Stimulated activated CD4-positive, alpha-beta T cell treated with anti-CD3 and anti-CD28 coated beads, Interleukin-12 subunit alpha, Interleukin-12 subunit beta, amount 100 ng/mL, for 48 hours (primary cell): ENCODE measurements around the gene PARL.

ENCODE experiments used
- DNase-seq, 3 donors: peaks; one replicate each; pipeline ENCODE4 v3.0.0-alpha.2; 2020; ENCODE audit warnings: low read depth in 2 of 3, low spot score in 1 of 3

The PARL gene

DNA sequence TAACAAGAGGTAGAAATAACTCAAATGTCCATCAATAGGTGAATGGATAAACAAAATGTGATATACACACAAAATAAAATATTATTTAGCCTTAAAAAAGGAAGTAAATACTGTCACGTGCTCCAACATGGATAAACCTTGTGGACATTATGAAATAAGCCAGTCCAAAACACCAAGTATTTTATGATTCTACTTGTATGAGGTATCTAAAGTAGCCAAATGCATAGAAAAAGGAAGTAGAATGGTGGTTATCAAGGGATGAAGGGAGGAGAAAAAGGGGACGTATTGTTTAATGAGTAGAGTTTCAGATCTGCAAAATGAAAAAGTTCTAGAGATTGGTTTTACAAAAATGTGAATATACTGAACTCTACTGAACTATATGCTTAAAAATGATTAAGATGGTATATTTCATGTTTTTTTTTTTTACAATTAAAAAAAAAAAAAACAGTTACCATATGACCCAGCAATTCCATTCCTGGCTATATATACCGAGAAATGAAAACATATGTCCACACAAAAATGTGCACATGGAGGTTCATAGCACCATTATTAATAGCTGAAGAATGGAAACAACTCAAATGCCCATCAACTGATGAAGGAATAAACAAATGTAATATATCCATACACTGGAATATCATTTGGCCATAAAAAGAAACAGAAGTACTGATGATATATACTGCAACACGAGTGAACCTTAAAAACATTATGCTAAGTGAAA, 30.2 kb downstream of the PARL start:
- no peak for DNase-seq

DNA sequence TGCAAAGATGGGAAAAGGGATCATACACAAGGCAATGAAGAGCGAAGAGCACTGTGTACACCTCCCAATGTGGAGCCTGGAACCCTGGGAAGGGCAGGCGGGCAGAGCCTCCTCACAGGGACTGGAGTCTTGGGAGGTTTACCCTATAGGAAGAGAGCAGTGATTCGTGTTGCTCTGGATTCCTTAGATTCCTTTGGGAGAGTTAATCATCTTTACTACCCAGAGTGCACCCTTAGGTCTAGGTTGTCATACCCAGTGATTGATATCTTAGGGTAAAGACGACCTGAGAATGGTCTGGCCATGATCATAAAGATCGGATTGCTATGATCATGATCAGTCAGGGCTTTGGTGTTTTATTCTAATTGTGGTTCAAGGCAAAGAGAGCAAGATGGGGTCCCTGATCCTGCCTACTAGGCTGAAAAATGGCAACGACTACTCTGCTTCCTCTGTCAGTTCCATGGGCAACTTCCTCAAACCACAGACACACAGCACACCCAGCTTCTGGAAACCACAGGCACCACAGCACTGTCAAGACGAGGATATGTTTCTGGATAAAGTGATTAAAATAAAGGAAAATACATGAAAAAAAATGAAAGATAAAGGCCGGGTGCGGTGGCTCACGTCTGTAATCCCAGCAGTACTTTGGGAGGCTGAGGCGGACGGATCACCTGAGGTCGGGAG, 38.9 kb downstream of the PARL start:
- no peak for DNase-seq

DNA sequence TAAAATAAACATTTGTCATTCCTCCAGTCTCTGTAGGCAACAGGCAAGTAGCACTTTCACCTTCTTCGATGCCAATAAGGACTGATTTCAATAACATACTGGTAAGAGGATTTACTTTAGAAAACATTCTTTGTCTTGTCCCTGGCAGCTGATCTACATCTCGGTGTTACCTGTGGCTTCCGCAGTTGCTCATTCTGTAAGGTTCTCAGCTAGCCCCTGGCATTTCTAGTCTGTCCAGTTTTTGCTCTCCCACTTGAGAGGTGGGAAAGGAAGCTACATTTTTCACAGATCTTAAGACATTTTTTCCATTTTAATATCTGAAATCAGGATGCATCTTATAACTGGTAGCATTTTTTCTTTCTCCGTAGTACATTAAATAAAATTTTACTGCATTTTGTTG, 39.6 kb downstream of the PARL start:
- no peak for DNase-seq

DNA sequence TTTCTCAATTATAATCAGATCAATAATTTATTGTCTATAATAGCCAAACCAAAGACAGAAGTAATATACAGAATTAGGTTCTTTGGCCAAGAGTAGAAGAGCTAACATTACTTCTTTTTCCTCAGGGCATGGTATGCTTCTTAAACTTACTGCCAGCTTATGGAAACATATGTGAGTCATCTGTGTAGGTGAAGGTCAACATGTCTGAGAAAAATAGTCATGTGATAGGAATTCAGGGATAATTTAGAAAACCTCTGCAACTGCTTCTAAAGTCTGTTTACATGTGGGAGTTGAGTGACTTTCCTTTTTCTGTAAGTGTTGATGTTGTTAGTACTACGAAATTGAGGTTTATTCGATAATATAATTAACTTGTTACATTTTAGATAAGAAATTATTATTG, 40.1 kb downstream of the PARL start:
- no peak for DNase-seq

DNA sequence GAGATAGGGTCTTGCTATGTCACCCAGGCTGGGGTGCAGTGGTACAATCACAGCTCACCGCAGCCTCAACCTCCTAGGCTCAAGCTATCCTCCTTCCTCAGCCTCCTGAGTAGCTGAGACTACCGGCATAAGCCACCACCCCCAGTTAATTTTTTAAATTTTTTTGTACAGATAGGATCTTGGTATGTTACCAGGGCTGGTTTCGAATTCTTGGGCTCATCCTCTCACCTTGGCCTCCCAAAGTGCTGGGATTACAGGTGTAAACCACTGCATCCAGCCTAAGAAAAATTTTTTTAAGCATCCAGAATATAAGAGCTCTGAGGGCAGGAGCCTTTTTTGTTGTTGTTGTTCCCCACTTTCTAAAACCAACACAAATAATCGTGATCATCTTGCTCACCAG, 44.9 kb downstream of the PARL start:
- DNase-seq = no peak

DNA sequence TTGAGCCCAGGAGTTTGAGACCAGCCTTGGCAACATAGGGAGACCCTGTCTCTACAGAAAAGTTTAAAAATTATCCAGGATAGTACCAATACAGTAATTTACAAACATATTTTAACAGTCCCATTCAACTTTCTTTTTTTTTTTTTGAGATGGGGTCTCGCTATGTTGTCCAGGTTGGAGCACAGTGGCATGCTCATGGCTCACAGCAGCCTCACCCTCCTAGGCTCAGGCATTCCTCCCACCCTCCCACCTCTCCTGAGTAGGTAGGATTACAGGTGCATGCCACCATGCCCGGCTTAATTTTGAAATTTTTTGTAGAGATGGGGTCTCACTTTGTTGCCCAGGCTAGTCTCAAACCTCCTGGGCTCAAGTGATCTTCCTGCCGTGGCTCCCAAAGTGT, 46.8 kb downstream of the PARL start:
- no peak for DNase-seq

DNA sequence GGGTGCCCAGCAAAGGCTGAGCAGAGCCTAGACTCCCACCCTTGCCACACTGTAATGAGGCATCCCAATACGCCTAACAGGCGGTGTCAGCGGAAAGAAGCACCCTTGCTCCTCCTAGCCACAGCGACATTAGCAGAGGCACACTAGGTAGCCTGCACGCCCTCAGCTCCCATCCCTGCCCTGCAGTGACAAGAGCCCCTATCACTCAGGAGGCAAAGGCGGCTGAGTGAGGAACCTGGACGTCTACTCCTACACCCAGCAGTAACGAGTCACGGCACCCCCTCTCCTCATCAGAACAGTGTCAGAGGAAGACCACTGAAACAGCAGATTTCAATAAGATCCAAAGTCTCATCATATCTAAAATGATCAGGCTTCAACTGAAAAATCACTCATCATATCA, 47.3 kb downstream of the PARL start:
- DNase-seq = no peak

DNA sequence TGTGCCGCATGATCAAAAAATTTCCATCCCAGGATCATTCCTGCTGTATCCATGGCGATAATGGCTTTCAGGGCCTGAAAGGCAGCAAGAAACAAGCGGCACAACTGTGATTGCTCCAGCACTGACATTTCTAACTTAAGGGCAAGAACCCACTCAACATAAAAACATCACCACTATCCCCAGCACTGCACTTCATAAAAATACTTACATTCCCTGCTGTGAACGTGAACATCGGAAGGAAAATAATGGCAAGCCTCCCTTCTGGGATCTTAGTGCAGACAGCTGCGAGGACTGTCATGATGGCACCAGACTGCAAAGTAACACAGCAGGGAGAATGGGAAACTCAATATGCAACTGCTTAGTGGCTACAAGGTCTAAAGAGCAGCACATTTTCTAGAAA, 51.2 kb downstream of the PARL start:
- DNase-seq = no peak

DNA sequence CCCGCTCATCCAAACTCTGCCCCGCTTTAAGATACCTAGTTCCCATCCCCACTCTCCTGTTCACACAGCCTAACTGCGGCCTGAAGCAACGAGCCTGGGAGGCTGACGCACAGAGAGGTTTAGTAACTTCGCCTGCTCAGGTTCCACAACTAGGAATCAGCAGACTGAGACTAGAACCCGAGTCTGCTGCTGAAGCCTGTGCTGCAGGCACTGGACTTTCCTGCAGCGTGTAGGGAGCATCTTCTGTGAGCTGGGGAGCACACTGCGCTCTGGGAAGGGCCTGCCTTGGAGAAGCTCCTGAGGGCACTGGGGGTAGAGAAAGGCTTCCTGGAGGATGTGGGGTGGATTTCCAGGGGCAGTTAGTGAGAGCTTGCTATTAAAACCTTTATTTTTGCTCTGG, 54.5 kb downstream of the PARL start:
- DNase-seq = no peak

DNA sequence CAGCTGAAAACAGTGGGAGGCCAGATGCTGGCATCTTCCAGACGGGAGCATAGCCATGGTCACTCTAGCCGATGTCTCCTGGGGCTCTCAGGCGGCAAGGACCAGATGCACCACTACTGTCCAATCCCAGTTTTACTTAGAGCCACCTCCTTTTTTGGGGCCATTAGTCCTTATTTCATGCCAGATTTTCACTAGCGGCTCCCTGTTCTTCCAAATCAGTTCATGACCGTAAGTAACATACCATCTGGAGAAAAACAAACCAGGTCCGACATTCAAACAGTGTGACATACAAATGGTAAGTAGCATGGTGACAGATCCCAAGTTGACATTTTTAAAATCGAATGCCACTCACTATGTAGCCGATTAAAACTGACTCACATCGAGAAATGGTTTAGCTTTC, 55.2 kb downstream of the PARL start:
- DNase-seq = no peak

DNA sequence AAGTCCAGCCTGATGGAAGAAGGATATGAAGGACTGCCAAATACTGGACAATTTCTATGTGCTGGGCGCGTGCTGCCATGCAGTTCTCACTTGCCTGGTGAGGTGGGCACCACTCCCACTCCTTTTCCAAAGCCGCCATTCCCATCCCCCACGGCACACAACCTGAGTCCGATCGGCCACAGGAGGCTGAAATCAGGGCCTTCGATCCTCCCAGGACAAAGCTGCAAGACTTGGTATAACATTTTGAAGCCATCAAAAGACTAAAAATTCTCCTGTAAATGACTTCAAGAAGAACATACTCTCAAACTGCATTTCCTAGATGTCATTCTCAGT, 56.2 kb downstream of the PARL start:
- no peak for DNase-seq

DNA sequence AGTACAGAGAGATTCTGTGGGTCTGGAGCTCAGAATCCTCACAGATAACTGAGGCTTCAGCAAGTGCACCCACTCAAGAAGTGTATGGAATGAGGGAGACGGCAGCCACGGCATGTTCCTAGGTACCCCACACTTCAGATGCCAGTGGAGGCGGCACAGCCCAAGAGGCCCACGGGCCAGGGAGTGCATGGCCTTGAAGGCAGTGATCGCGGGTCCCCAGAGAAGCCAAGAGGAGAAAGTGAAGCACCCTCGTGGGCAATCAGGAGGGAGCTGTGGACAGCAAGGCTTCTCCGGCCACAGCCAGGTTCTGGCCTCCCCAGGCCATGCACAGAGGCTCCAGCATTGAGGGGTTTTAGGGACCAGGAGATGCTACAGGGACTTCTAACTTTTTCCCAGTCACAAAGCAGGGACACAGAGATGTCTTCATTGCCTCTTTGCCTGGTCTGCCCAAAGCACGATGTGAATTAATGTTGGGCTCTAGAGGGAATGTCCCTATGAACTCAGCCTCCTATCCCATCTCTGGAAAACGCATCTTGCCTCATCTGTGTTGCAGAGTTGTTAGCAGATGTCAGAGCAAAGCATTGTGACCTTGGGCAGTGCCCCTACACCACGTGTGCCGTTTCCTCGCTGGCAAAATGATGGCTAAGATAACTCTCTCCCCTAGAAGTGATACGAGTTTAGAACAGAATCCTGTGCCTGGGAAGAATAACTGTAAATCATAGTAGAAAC, 56.7 kb downstream of the PARL start:
- no peak for DNase-seq

DNA sequence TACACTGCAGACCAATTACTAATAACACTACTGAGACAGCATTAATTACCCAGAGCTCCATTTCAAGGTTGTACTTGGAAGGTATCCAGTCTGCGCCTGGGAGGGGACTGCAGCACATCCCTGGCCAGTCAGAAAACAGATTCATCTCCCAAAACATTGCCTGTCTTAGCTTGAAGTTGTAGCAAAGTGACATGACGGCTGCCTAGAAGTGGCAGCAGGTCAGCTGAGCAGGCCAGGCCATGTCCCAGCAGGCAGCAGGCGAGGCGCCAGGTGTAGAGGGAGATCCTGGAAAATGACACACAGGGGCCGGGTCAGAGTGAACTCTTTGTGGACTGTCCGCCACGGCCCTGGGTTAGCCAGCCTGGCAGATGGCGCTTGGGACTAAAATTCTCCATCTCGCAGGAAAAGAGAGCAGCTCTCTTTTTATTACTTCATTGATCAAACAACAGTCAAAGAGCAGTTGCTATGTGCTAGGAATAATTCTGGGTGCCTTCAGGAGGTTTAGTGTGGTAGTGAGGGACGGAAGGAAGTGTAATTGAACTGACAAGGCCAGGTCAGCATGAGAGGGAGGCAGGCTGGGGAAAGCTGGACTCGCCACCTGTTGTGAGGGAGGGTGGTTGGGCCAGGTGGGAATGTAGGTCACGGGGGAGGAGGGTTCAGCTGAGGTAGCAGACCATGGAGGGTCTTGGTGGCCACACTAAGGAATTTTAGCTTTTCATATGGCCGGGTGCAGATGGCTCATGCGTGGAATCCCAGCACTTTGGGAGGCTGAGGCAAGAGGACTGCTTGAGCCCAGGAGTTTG, 58.0 kb downstream of the PARL start:
- no peak for DNase-seq

DNA sequence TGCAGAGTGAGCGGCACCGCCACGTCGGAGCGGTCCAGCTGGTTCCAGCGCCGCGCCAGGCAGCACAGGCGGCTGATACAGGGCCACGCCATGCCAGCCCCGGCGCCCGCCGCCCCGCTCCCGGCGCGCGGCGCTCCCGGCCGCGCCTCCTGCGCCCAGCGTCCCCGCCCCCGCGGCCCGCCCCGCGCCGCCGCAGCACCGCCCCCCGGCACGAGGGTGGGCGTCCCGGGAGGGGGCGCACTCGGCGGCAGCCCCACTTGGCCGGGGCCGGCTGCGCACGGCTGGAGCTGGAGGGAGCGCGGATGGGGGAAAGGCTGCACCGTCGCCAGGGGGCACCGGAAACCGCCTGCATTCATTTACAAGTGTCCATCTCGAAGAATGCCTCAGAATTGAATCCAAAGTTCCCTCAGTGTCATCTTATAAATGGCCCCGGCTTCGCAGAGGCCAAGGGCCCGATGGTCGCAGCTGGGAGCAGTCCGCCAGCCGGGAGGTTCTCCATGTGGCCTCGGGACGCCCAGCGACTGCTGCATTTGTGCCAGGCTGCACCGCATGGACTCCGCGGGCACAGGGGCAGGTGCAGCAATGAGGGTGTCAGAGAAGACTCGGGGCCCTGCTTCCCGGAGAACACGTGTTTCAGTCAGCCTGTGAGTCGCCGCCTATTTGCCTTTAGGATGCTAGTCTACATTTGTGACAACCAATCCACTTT, 59.1 kb downstream of the PARL start, which contains the start of gene MAP6D1:
Gene MAP6D1 (minus strand): TSS at position 122 of the 706 bp plus-strand sequence. CDS start 30 bp downstream, at position 92.
- DNase-seq = peak in 1 of 3 donors; percentile 18

DNA sequence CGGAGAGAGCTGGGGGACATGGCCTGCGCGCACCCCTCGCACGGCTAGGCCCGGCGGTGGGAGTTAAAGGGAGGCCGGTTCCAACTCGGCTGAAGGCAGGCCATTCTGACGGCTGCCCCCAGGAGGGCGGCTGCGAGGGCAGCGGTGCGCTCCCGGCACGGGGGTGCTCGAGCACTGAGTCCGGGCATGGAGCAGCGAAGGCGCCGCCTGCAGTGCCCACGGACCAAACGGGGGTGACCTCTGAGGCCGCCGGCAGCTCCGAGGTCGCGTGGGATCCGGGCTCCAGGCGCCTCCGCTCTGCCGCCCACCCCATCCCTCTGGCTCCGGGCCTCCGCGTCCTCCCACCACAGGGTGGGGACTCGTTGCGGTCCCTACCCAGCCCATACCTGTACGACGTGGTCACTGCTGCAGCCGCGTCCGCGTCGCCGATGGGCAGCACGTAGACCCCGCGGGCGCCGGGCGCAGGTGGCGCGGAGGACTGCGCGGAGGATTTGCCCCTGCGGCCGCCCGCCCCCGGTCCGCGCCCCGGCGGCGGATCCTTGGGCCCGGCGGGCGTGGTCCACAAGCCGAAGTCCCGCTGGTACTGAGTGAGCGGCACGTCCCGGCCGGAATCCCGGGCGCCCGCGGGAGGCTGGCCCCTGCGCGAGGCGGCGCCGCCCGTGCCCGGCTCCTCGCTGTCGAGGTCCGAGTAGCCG, 59.8 kb downstream of the PARL start:
- DNase-seq = no peak

DNA sequence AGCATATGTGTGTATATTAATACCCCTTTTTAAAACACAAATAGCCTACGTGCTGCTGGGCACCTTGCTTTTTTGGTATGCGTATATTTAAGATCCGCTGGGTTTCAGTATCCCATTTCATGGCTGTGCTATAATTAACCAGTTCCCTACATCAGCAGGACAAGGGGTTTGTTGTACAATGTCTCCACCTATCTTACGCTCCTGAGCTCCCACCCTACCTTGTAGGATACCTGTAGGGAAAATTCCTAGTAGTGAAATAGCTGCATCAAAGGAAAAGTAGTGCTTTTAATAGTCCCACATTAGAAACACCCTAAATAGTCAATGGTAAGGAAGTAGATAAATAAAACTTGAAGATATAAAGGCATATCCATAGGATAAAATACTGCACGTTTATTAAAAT, 60.7 kb downstream of the PARL start:
- no peak for DNase-seq

DNA sequence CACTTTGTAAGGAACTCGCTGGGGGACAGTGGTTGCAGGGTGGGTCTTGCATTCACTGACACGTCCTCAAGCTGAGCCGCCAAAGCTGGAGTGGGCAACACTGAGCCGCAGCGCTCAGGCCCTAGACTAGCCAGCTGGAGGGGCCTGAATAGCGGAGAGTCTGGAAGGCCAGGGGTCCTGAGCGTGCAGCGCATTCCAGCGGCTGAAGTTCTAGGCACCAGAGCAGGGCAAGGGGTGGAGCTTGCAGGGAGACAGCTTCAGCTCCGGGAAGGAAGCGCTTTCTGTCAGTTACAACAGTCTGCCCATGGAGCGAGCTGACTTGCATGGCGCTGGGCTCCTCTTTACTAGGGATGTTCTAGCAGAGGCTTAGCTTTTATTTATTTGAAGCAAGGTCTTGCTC, 62.0 kb downstream of the PARL start:
- no peak for DNase-seq

DNA sequence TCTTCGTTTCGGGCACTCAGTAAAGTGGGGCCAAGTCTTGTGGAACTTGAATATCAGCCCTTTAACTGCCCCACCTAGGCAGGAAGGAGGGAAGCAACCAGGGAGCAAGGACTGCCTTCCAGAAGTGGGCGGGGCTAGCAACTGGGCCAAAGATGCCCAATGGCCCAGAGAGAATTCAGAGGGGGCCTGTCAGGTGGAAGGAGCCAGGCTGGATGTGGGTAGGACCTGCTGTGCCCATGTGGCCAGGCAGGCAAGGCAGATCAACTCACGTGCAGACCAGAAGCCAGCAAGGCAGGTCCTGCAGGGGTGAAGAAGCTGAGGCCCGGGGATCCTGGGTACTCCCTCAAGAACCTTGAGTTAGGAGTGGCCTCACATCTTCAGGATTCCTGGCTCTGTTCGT, 64.8 kb downstream of the PARL start:
- DNase-seq = no peak

DNA sequence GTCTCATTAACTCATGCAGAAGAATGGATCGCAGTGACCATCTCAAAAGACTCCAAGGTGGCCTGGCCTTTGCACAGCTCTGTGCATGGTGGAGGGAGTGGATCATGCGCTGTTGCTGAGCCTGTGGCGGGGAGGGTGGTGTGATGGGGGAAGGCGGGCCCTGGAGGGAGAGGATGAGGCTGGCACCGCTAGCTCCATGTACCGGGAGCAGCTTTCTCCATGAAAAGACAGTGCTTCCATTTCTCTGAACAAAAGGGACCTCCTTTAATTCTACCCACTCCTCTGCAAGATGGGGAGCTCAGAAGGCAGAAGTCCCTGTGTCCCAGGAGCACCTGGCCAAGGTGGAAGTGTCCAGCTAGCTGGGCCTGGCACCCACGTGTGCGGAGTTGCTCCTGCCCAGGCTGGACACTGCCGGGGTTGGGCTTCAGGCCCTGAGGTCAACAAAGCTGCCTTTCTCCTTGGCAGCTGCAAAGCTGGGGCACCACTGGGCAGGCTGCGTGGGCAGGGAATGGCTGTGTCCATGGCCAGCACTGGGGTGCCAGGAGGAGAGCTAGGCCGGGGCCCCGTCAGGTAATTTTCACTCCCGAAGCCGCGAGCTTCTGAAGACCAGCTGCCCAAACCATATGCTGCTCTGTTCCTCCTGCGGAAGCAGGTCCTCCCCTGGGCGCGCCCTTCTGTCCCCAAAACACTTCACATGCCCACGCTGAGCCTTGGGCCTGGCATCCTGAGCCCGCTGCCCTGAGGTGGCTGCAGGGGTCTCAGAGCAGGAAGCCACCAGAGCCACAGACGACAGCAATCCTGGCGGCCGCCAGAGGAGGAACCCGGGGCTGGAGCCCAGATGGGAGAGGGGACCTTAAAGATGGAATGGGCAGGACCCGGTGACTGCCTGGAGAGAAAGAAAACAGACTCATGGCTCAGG, 65.7 kb downstream of the PARL start:
- DNase-seq = no peak
